HEK293T (cell line): ENCODE results near the gene POLDIP3.

Source experiments
- BHLHE40 ChIP-seq: fragments of 450-650 bp; IDR thresholded peaks from 2 replicates; pipeline ENCODE4 v1.6.1; 2016; ENCODE audit warnings: mild to moderate bottlenecking, moderate library complexity, borderline replicate concordance
- HDGF ChIP-seq: fragments of 450-650 bp; IDR thresholded peaks from 2 replicates; pipeline ENCODE4 v1.6.1; 2017; ENCODE audit warnings: antibody characterized with exemption, borderline replicate concordance
- L3MBTL2 ChIP-seq: fragments of 450-650 bp; conservative IDR thresholded peaks from 2 replicates; pipeline ENCODE4 v1.6.1; 2016; ENCODE audit warnings: mild to moderate bottlenecking
- NFRKB ChIP-seq: fragments of 450-650 bp; IDR thresholded peaks from 2 replicates; pipeline ENCODE4 v1.6.1; 2016; ENCODE audit warnings: mild to moderate bottlenecking, moderate library complexity

DNA sequence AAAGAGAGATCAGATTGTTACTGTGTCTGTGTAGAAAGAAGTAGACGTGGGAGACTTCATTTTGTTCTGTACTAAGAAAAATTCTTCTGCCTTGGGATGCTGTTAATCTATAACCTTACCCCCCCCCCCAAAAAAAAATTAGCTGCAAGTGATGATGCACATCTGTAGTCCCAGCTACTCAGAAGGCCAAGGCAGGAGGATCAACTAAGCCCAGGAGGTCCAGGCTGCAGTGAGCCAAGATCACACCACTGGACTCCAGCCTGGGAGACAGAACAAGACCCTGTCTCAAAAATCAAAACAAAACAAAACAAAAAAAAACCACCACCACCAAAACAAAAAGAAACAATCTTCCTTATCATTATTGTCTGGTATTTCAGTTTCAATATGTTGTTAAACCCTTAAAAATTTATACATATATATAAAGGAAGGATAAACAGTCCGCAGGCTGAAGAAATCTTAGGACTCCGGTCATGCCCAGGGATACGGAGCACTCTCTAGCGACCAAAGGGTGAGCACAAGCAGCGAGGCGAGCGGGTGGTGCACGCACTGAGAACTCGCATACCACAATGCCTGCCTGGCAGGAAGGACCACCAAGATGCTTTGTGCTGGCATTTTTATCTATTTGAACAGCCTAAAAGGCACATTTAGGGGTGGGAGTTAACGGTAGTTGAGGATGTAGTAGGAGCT lies 6.4 kb downstream of the POLDIP3 start:
- TF ChIP-seq NFRKB (no peak), HDGF (no peak), BHLHE40 (no peak), L3MBTL2 (no peak)
